ENCODE results near the gene ZNF423.

The ZNF423 gene

DNA sequence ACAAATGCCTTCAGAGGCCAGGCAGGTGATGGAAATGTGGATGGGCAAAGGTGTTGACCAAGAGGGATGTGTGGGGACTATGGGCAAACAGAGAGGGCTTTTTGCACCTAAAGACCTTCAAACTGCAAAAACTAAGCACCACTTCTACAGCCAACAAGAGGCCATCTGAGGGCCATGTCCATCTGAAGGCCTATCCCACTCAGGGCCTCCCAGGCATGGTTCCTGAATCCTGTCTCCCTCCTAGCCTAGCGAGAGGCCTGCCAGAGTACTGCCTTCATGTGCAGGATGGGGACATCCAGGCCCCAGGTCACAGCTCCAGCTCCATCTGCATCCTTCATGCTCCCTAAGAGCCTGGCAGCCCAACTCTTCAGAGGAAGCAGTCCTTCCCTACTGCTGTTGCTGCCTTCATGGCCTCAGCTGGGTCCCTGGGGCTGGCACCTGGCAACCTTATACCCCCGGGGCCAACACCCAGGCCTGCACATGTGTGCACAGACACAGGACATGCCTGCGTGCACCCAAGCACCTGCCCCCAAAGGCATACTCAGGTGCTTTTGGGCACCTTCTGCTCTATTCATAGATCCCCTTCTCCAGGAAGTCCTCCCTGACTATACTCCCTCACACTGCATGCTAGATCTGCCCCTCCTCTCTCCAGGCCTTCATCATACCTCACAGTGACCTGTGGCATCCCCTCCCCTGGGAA lies 387.2 kb downstream of the ZNF423 start:
- no peak overlapping the region for H3K4me3 Mint-ChIP-seq
- no peaks in the 10 kb centered on the region for H3K9me3 Mint-ChIP-seq
- TF ChIP-seq, protein P1, sequence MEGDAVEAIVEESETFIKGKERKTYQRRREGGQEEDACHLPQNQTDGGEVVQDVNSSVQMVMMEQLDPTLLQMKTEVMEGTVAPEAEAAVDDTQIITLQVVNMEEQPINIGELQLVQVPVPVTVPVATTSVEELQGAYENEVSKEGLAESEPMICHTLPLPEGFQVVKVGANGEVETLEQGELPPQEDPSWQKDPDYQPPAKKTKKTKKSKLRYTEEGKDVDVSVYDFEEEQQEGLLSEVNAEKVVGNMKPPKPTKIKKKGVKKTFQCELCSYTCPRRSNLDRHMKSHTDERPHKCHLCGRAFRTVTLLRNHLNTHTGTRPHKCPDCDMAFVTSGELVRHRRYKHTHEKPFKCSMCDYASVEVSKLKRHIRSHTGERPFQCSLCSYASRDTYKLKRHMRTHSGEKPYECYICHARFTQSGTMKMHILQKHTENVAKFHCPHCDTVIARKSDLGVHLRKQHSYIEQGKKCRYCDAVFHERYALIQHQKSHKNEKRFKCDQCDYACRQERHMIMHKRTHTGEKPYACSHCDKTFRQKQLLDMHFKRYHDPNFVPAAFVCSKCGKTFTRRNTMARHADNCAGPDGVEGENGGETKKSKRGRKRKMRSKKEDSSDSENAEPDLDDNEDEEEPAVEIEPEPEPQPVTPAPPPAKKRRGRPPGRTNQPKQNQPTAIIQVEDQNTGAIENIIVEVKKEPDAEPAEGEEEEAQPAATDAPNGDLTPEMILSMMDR (IDR thresholded peaks at IDR 0.05): no peak
- peaks cover 29% of the 10 kb centered on the region for H3K4me1 Mint-ChIP-seq
- H3K27me3 Mint-ChIP-seq (ENCODE audit: low read depth, poor library complexity): peaks cover 44% of the 10 kb centered on the region
- H3K27ac Mint-ChIP-seq: no peak overlapping the region
- DNase-seq: no peak
- no peaks in the 10 kb centered on the region for H3K36me3 Mint-ChIP-seq (ENCODE audit: low read depth)

- Mint-ChIP-seq H3K4me3 (no peak overlapping the region), H3K9me3 (no peaks in the 10 kb centered on the region), H3K27me3 (ENCODE audit: low read depth, poor library complexity) (peaks cover 41% of the 10 kb centered on the region), H3K27ac (no peak overlapping the region), H3K36me3 (ENCODE audit: low read depth) (no peaks in the 10 kb centered on the region), H3K4me1 (peaks cover 39% of the 10 kb centered on the region)
- no peak for DNase-seq
- TF ChIP-seq, protein P1 (IDR thresholded peaks at IDR 0.05): no peak
These were observed 388.2 kb downstream of the ZNF423 start for GRCh38 chr16:49467540-49468372.

DNA sequence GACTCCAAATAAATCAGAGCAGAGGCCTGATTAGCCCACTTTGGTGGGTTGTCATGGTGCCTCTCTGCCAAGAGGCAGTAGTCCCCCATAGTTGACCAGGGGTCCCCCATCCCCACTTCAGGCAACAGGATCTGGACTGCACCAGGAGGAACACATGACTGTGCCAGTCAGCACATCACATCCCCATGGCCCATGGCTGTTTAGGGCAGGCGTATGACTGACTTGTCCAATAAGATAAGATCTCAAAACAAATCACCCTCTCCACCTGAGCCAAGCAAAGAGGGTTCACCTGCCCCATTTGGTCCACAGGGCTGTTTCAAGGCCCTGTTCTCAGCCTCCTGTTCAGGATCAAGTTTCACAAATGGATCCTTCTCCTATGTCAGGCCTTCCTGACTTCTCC lies 389.0 kb downstream of the ZNF423 start:
- no peak overlapping the region for H3K27ac Mint-ChIP-seq
- TF ChIP-seq, protein P1 (IDR thresholded peaks at IDR 0.05): no peak
- H3K4me3 Mint-ChIP-seq: no peak overlapping the region
- peaks cover 48% of the 10 kb centered on the region for H3K4me1 Mint-ChIP-seq
- H3K27me3 Mint-ChIP-seq (ENCODE audit: low read depth, poor library complexity): peaks cover 38% of the 10 kb centered on the region
- no peaks in the 10 kb centered on the region for H3K36me3 Mint-ChIP-seq (ENCODE audit: low read depth)
- no peaks in the 10 kb centered on the region for H3K9me3 Mint-ChIP-seq
- DNase-seq: no peak

DNA sequence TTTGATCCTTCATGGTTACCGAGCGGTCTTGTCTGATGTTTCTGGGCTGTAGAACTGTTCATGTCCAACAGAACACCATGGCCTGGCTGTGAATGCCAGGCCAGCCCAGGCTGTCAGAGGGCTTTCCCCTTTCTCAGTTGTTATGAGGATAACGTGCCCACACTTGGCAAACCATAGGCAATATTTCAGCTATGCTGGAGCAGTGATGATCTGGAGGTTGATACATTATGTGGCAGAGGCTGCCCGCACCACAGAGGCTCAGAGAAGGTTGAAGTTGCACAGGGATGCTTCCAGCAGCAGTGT lies 389.4 kb downstream of the ZNF423 start:
- H3K4me3 Mint-ChIP-seq: no peak overlapping the region
- no peaks in the 10 kb centered on the region for H3K36me3 Mint-ChIP-seq (ENCODE audit: low read depth)
- TF ChIP-seq, protein P1 (IDR thresholded peaks at IDR 0.05): no peak
- H3K27ac Mint-ChIP-seq: no peak overlapping the region
- H3K9me3 Mint-ChIP-seq: no peaks in the 10 kb centered on the region
- peaks cover 51% of the 10 kb centered on the region for H3K4me1 Mint-ChIP-seq
- peaks cover 37% of the 10 kb centered on the region for H3K27me3 Mint-ChIP-seq (ENCODE audit: low read depth, poor library complexity)
- no peak for DNase-seq

DNA sequence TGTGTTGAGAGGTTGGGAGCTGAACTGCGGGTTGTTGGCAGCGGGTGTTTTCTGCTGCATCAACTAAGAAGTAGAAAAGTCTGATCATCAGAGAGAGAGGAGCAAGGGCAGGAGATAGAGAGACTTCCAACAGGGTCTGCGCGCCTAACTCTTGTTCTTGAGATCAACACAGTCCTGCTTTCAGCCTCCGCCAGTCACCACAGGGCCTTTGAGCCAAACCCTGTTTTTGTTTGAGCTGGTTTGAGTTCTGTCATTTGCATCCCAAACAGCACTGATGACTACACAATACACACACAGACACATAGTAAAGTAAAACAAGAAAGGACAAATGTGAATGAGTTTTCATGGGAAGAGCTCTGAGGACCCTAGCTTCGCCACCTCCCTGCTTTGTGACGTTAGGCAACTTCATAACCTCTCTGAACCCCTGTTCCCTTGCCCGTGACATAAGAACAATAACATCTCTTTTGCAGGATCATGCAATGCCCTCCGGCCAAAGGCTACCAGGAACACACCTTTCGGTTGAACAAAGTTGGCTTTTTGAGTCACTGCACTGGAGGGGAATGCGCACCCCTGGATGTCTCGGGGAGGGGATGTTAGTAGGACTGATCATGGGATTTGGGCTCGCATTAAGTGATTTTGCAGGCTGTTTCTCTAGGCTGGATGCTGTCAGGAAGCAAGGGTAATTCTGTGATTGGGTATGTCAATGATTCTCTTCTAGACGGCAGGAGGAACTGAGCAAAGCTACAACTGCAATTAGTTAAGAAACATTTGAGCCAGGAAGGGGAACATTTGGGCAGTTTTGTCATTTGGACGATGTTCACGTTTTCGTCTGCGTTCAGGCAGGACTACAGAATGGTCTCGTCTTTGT lies 390.0 kb downstream of the ZNF423 start:
- Mint-ChIP-seq H3K4me1 (peaks cover 51% of the 10 kb centered on the region), H3K4me3 (peak overlapping the region; percentile 79), H3K27me3 (ENCODE audit: low read depth, poor library complexity) (peaks cover 40% of the 10 kb centered on the region), H3K27ac (no peak overlapping the region), H3K36me3 (ENCODE audit: low read depth) (no peaks in the 10 kb centered on the region), H3K9me3 (no peaks in the 10 kb centered on the region)
- DNase-seq: no peak
- TF ChIP-seq, protein P1 (IDR thresholded peaks at IDR 0.05): no peak

Measured in nephron progenitor cell (in vitro differentiated cells).